HepG2 (cell line): ENCODE results near the gene ADARB1.

Experiments used
- ATF1 ChIP-seq: IDR thresholded peaks from 2 replicates; pipeline ENCODE4 v1.6.1; 2016; ENCODE audit warnings: mild to moderate bottlenecking, control low read depth
- CTCF ChIP-seq: sonication (generic); formaldehyde crosslinking; IDR thresholded peaks from 2 replicates; pipeline ENCODE4 v1.5.0; 2020; ENCODE audit warnings: mild to moderate bottlenecking, missing genetic modification reagents, moderate library complexity
- EZH2 ChIP-seq: conservative IDR thresholded peaks from 2 replicates; pipeline ENCODE4 v1.6.1; 2012; ENCODE audit warnings: mild to moderate bottlenecking, low read depth, low read length, moderate library complexity
- POLR2AphosphoS5 ChIP-seq: IDR thresholded peaks from 2 replicates; pipeline ENCODE4 v1.6.1; 2012; ENCODE audit warnings: low read depth, low read length
- SIN3B ChIP-seq: fragments of 150-350 bp; IDR thresholded peaks from 2 replicates; pipeline ENCODE4 v1.6.1; 2014; ENCODE audit warnings: low read length
- ZNF589 ChIP-seq: sonication (generic); formaldehyde crosslinking; conservative IDR thresholded peaks from 2 replicates; pipeline ENCODE4 v1.8.0; 2022; ENCODE audit warnings: mild to moderate bottlenecking, moderate library complexity, missing genetic modification reagents

- no peak for TF ChIP-seq ZNF589 (CRISPR knock-in tag)
- no peak for TF ChIP-seq POLR2AphosphoS5
- TF ChIP-seq SIN3B = no peak
- TF ChIP-seq CTCF (CRISPR knock-in tag) = no peak
- no peak for TF ChIP-seq EZH2
- no peak for TF ChIP-seq ATF1
These were observed 105.8 kb downstream of the ADARB1 start for GRCh38 chr21:45180246-45180599.
